ENCODE measurements around the gene POLG.

The POLG gene

DNA sequence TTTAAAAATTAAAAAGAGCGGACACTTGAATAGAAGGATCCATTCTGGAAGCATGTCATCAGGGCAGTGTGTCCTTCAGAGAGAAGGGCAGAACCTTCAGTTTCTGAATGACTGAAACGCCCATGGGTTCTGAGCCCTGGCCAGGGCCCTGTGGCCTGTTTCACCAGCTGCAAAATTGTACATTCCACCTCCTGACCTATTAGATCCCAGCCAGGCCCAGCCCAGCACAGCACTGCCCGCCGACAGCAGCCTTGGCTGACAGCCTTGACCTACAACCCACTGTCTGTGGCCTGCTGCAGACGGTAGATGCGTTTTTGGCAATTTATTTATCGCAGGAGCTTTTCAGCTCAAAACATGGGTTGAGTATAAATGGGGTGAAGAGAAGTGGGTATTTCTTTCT, 5.9 kb upstream of the POLG start:
- no peak for DNase-seq (ENCODE audit: extremely low read depth, low read depth)
- TF ChIP-seq, protein P1, sequence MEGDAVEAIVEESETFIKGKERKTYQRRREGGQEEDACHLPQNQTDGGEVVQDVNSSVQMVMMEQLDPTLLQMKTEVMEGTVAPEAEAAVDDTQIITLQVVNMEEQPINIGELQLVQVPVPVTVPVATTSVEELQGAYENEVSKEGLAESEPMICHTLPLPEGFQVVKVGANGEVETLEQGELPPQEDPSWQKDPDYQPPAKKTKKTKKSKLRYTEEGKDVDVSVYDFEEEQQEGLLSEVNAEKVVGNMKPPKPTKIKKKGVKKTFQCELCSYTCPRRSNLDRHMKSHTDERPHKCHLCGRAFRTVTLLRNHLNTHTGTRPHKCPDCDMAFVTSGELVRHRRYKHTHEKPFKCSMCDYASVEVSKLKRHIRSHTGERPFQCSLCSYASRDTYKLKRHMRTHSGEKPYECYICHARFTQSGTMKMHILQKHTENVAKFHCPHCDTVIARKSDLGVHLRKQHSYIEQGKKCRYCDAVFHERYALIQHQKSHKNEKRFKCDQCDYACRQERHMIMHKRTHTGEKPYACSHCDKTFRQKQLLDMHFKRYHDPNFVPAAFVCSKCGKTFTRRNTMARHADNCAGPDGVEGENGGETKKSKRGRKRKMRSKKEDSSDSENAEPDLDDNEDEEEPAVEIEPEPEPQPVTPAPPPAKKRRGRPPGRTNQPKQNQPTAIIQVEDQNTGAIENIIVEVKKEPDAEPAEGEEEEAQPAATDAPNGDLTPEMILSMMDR (IDR thresholded peaks at IDR 0.05; ENCODE audit: low read depth, low read length, missing control alignments): no peak
- H3K4me3 ChIP-seq (replicated peaks; ENCODE audit: low read depth, low read length): no peak overlapping the region

DNA sequence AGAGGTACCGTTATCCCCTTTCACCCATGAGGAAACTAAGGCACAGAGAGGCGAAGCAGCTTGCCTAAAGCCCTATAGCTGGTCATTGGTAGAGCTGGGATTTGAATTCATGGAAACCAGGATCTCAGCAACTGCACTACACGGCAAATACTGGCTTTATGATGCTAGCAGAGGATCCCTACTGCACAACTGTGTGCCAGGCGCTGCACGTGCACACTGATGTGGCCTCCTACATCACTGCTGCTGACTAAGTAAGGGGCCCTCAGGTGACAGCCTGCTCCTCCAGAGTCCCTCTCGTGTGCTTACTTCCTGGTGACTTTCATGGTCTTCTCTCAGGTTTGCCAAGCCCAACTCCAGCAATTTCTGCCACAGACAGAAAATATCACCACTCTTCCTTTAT, 3.4 kb upstream of the POLG start:
- TF ChIP-seq, protein P1 (IDR thresholded peaks at IDR 0.05; ENCODE audit: low read depth, low read length, missing control alignments): no peak
- no peak for DNase-seq (ENCODE audit: extremely low read depth, low read depth)
- H3K4me3 ChIP-seq (replicated peaks; ENCODE audit: low read depth, low read length): no peak overlapping the region

DNA sequence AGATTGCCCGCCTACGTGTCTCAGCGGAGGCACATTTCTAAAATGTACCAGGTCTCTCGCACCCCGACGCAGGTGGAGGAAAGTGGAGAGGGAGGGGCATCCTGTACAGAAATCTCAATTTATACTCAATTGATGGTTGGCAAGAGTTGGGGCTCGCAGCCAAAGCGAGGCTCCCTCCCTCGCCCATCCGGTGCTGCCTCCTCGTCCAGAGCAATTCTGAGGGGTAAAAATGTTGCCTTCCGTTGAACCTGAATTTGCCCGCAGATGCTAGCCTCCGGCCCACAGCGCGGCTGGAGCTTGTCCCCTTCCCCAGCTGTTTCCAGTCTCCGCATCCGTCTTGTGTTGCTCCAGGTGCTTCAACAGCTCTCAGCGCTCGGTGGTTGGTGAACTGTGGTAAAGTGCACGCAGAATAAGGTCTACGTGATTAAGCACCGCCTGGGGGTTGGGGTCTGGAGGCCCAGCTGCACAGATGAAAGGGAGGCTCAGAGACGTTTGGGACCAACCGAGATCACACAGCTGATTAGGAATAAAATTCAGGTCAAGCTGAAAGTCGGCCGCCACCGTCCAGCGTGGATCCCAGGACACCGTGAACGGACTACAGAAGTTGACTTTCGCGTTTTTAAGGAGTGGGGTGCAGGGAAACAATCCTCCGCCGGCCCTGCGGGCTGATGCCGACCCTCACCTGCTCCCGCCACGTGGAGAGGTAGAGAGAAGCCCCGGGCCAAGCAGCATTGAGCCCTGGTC, 846 bp upstream of the POLG start:
- peak overlapping the region; percentile 49 for H3K4me3 ChIP-seq (replicated peaks; ENCODE audit: low read depth, low read length)
- TF ChIP-seq, protein P1 (IDR thresholded peaks at IDR 0.05; ENCODE audit: low read depth, low read length, missing control alignments): no peak
- DNase-seq (ENCODE audit: extremely low read depth, low read depth): no peak

DNA sequence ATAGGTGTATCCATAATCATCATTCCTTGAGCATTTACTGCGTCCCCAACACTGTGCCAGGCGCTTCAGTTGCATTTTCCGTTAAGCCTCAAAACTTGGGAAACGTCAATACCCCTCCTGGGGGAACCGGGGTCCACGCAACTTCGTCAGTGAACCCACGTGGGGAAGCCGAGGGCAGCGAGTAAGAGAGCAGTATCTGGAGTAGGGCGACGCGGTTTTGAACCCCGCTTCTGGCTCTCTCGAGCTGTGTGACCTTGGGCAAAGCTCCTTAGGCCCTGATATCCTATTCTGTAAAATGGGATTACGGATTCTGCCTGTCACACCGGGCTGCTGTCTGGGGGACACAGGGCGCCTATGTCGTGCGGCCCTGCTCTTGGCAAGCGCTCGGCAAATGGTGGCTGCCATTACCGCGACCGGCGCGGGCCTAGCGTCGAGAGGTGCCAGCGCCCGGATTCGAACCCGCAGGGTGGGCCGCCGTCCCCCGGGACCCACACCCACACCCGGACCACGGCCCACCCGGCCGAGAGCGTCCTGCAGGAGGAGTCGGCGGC, 590 bp downstream of the POLG start:
- TF ChIP-seq, protein P1 (IDR thresholded peaks at IDR 0.05; ENCODE audit: low read depth, low read length, missing control alignments): no peak
- no peak for DNase-seq (ENCODE audit: extremely low read depth, low read depth)
- peak overlapping the region; percentile 85 for H3K4me3 ChIP-seq (replicated peaks; ENCODE audit: low read depth, low read length)

DNA sequence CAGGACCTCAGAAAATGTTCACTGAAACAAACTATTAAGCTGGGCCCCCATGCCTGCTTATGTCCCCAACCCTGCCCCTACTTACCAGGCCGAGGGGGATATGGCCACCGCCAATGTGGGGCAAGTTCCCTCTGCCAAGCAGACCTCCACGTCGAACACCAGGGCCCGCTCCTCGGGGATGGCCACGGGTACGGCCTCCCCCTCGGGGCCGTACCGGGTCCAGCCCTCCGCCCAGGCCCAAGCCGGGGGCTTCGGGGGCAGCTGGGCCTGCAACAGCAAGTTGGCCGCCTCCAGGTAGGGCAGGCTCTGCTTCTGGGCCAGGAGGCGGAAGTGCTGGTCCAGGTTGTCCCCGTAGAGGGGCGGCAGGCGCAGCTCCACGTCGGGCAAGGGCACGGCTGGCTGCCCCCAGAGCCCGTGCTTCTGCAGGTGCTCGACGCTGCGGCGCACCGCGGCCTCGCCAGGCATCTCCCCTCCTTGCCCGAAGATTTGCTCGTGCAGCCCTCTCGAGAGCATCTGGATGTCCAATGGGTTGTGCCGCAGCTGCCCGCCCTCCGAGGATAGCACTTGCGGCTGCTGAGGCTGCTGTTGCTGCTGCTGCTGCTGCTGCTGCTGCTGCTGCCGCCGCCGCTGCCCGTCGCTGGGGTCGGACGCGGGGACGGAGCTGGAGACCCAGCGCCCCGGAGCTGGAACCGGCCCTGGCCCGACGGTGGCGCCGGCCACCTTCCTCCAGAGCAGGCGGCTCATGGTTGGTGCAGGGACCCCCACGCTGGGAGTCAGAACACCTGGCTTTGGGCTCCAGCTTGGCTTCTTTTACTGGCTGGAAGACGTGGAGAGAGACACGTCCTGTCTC, 1.4 kb downstream of the POLG start:
- H3K4me3 ChIP-seq (replicated peaks; ENCODE audit: low read depth, low read length): peak overlapping the region; percentile 85
- TF ChIP-seq, protein P1 (IDR thresholded peaks at IDR 0.05; ENCODE audit: low read depth, low read length, missing control alignments): no peak
- DNase-seq (ENCODE audit: extremely low read depth, low read depth): no peak

DNA sequence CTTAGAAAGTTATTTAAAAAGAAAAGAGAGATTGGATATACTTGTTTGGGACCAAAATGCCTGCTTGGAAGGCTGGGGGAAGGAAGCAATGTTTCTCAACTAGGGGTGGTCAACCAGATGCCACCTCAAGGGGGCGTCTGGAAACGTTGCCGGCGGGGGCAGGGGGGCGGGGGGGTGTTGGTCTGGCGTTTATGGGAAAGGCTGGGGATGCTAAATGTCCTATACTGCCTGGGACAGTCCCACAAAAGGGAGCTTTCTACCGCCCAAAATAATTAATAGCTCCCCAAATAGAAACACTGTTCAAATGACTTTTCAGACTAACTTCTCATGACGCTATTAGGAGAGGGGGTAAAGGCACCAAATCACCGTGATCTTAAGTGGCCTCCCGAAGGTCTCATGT, 2.2 kb downstream of the POLG start:
- no peak for DNase-seq (ENCODE audit: extremely low read depth, low read depth)
- H3K4me3 ChIP-seq (replicated peaks; ENCODE audit: low read depth, low read length): peak overlapping the region; percentile 85
- TF ChIP-seq, protein P1 (IDR thresholded peaks at IDR 0.05; ENCODE audit: low read depth, low read length, missing control alignments): peak; percentile 47
